ENCODE results near the gene PERM1.

DNA sequence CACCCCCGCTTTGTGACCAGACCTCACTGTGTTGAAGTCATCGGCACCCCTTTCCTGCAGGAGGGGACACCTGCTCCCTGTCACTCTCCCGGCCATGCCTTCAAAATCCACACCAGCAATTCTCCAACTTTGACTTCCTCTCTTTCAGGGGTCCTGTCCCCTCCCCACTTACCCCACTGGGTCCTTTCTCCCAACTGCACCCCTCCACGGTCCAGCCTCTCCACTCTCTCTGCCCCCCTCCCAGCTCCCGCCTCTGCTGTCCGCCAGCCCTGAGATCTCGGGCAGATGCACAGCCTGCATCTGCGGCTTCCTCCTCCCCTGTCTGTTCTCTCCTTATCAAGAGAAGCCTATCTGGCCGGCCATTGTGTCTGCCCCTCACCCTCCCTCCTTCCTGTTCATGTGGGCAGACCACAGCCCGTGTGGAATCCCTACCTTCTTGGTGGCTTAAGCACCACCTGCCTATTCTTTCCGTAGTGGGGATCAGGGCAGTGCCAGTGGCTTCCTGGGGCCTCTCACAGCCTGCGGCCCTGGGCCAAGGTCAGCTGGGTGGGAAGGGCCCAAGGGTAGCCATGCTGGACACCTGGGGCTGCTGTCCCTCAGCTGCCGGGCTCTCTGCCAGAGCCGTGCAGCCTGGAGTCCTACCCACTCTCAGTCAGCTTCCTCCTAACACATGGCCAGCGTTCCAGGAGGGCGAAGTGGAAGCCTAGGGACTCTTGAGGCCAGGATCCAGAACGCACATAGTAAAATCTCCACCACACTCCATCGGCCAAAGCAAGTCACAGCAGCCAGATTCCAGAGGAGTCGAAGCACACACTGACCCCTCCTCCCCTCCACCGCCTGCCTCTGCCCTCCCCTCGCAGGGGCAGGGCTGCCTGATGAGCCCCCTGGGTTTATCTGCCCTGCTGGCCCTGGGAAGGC, 23.1 kb upstream of the PERM1 start:
- TF ChIP-seq POLR2A (IDR thresholded peaks at IDR 0.05), result no peak
- TF ChIP-seq CTCF (IDR thresholded peaks at IDR 0.05), result no peak
